GM12891 (cell line): ENCODE results near the gene CDK2.

ENCODE experiments used
- DNase-seq: peaks from one replicate; pipeline ENCODE4 v3.0.0; 2011; ENCODE audit warnings: low spot score; ENCODE audit not compliant: insufficient read length
- FAIRE-seq: peaks from 2 replicates; lab custom pipeline; 2011; peaks lifted over from hg19 to GRCh38; lab: Jason Lieb, UNC
- PAX5 ChIP-seq: IDR thresholded peaks from 2 replicates; pipeline ENCODE4 v1.6.1; 2011; ENCODE audit warnings: low read length, moderate library complexity, mild to moderate bottlenecking; ENCODE audit not compliant: insufficient read depth, severe bottlenecking
- POLR2A ChIP-seq: IDR thresholded peaks from 2 replicates; pipeline ENCODE4 v1.6.1; 2011; ENCODE audit warnings: low read depth, low read length, control low read depth
- POLR2AphosphoS5 ChIP-seq: IDR thresholded peaks from 2 replicates; pipeline ENCODE4 v1.6.1; 2011; ENCODE audit warnings: low read depth, low read length, control low read depth
- POU2F2 ChIP-seq: IDR thresholded peaks from 2 replicates; pipeline ENCODE4 v1.6.1; 2011; ENCODE audit warnings: low read depth, mild to moderate bottlenecking, control low read depth, low read length, moderate library complexity
- SPI1 ChIP-seq: IDR thresholded peaks from 2 replicates; pipeline ENCODE4 v1.6.1; 2011; ENCODE audit warnings: low read depth, low read length, control low read depth
- TAF1 ChIP-seq: IDR thresholded peaks from 2 replicates; pipeline ENCODE4 v1.6.1; 2011; ENCODE audit warnings: low read depth, low read length, control low read depth

Gene CDK2

DNA sequence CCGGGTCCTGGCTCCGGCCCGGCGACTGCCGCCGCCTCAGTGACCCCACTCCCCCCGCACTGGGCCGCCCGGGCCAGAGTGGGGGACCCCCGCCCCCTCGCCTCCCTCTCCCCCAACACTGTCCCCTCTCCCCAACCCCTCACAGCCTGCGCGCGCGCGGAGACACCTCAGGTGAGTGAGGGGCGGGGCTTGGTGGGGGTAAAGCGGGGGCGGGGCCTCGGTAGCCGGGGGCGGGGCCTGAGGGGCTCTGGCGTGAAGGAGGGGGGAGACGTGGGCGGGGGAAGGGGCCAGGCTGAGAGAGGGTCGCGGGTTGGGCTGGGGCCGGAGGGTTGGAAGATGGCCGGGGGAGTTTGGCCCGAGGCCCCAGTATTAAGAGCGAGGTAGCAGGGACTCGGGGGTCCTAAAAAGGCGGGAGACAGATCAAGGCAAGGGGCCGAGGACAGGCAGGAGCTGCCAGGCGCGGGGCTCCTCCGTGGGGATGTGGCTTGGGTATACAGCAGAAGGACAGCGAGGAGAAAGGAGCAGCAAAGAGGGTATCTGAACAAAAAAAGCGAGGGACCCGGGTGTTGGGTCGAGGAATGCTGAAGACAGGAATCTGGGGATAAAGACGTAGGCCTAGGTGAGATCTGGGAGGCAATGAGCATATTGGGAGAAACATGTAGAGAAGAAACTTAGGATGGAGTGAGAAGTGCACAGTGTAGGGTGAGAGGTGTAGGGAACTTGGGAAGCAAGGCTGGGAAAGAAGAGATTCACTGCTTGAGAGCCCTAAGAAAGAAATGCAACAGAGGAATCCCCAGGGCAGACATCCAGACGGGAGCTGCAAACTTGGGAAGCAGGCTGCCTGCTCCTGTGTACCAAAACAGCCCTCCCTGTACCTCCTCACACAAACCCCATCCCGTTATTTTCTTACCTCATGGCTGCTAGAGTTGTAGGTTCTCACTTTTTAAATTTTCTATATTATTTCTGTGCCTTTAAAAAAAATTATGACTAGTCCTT lies 41.2 kb downstream of the CDK2 start:
- no peak for TF ChIP-seq PAX5
- no peak for TF ChIP-seq POU2F2
- TF ChIP-seq POLR2A: no peak
- TF ChIP-seq TAF1: no peak
- no peak for TF ChIP-seq SPI1
- TF ChIP-seq POLR2AphosphoS5: no peak
- DNase-seq (peak; percentile 84), FAIRE-seq (no peak)

GRCh38 chr12:56010111-56010570 lies 43.5 kb downstream of the CDK2 start:
- no peak for FAIRE-seq
- TF ChIP-seq POLR2A (no peak), POLR2AphosphoS5 (no peak), POU2F2 (no peak), TAF1 (no peak), PAX5 (no peak), SPI1 (no peak)
- DNase-seq: no peak

DNA sequence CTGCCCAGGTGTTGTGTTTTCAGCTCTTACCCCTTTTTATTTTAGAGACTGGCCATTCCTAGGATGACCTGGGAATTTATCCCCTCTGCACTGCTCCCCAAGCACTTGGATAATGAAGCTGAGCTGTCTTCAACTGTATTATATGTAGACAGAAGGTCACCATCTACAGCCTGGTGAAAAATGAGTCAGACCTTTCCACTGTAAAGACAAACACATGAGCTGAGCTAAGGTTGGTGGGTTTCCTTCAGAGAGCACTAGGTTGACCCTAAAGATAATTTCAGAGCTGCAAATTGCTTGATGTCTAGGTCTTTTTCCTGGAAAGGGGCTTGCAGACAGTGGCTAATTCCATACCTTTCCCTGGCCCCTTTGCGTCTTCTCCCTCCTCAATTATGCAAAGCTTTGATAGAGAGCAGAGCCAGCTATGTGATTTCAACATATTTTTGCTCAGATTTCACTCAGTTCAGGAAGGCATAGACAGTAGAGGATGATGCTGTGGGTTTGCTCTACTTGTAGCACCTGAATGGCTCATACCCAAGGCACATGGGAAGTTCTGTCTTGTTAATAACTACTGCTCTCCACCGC lies 45.0 kb downstream of the CDK2 start:
- no peak for TF ChIP-seq POLR2A
- TF ChIP-seq POU2F2: no peak
- TF ChIP-seq SPI1: no peak
- TF ChIP-seq PAX5: no peak
- no peak for TF ChIP-seq POLR2AphosphoS5
- no peak for TF ChIP-seq TAF1
- no peak for FAIRE-seq
- DNase-seq: no peak

DNA sequence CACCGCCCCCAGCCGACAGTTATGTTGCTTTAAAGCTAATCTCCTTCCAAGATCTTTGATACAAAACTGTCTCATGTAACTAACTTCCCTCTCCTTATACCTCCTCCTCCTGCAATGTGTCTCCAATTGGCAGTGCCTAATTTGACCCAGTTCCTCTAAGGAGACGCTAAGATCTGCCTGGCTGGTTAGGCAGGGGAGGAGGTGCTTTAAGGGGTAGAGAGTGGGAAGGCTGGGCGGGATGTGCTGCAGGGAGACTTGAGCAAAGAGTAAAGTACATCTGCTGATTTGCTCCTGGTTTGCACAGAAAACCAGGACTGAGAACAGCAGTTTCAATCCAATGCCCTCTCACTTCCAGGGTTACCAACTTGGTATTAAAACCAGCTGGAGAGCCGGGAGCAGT lies 46.9 kb downstream of the CDK2 start:
- DNase-seq: no peak
- FAIRE-seq: no peak
- no peak for TF ChIP-seq POLR2AphosphoS5
- TF ChIP-seq PAX5: no peak
- no peak for TF ChIP-seq SPI1
- no peak for TF ChIP-seq POU2F2

- no peak for DNase-seq
Measured at GRCh38 chr12:56014205-56014604, 47.6 kb downstream of the CDK2 start.

DNA sequence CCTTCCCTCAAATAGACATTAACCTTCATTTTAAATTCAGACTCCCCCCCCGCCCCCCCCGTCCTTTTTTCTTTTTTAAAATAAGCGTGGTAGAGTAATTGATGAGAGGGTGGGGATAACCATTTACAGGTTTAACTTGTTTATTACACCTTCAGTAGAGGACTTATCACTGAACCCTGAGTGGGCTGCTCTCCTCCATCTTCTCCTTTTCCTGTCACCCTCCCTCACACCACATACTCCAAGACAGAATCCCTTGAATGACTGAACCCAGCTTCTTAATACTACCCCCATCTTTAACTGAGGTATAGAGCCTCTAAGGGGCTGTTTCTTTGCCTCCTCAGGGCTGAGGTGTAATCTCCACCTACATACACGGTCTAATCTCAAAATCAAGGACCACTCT lies 50.6 kb downstream of the CDK2 start:
- DNase-seq (no peak), FAIRE-seq (no peak)
- TF ChIP-seq TAF1 (no peak), PAX5 (no peak), POLR2AphosphoS5 (no peak), SPI1 (no peak), POLR2A (no peak), POU2F2 (no peak)

More at GRCh38 chr12:56014205-56014604, 47.6 kb downstream of the CDK2 start:
- no peak for FAIRE-seq
- TF ChIP-seq PAX5 (no peak), POLR2AphosphoS5 (no peak), POLR2A (no peak), TAF1 (no peak), SPI1 (no peak), POU2F2 (no peak)

DNA sequence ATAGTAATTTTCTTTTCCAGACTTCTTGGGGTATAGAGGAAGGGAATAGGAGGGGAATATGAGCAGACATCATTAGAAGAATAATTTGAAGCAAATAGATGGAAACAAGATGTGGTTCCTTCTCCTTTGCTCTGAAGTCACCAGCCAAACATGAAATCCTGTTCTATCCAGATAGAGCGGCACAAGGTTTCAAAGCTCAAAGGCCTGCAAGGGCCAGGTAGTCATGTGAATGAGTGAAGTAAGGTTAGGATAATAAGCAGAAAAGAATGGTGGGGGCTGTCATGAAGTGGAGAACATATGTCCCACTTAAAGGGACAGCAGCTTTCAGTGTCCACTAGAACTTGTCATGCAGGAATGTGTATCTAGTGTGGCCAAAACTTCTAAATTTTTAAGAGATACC lies 51.7 kb downstream of the CDK2 start:
- TF ChIP-seq TAF1: no peak
- no peak for TF ChIP-seq POU2F2
- no peak for TF ChIP-seq PAX5
- TF ChIP-seq SPI1: no peak
- TF ChIP-seq POLR2A: no peak
- no peak for TF ChIP-seq POLR2AphosphoS5
- DNase-seq (no peak), FAIRE-seq (no peak)

DNA sequence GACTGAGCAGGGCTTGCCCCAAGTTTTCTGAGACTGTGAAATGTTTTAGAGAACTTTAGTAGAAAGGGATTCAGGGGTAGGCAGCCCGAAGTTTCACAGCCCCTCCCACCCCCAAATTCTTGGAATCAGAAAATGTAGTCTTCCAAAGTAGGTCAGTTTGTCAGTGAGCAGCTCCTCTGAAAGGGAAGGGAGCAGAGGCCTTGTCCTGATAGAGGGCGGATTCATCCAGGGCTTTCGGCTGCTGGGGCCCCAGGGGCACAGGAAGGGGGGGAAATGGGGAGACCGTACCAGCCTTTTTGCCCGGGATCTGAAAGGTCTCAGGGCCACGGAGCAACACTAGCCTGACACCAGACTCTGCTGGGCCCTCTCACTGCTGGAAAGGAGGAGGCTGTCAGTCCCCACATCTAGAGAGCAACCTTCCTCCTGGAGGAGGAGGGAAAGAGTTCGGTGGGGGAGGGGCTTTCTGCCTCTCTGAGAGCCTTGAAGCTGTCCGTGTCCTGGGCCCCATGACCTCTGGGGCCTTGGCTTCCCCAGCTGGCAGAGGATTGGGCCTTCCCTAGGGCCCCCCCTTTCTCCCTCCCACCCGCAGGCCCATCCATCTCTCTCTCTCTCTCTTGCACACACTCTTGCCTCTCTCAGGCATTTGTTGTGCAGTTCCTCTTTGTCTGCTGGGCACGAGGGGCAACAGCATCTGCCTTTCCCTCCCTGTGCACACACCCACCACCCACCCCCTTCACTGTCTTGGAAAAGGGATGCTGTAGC lies 54.0 kb downstream of the CDK2 start, which contains the start of gene IKZF4:
Gene IKZF4, plus strand, starts transcription at position 621 of the 762 bp plus-strand sequence. CDS start 451 bp downstream, outside the sequence.
- FAIRE-seq (no peak), DNase-seq (no peak)
- no peak for TF ChIP-seq PAX5
- TF ChIP-seq SPI1: peak; percentile 60; the same call in 1 of the 2 replicates

DNA sequence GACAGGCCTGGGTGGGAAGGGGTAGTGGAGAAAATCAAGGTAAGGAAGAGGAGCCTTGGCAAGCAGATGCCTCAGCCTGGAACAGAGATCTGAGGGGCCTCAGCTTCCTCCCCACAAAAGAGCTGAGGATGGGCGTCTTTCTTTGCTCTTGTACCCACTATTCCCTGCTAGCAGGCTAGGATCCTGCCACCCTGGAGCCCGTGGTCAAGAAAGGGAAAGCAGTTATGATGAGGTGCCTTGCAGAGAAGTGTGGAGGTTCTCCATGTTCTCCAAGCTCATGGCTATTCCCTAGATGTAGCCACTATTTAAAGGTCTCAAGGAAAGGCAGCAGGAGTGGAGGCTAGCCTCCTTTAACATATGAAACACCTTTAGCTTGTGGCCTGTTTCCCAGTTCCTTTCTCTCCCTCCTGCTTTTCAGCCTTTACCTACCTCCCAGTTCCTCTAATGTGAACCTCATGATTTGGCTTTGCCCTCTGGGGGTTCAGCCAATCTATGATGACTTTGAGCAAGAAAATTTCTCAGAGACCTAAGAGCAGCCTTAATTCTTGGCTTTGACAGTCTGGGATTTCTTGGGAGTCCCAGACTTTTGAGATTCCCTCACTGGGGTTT lies 55.4 kb downstream of the CDK2 start:
- DNase-seq (no peak), FAIRE-seq (no peak)
- TF ChIP-seq POLR2AphosphoS5 (no peak), SPI1 (peak; percentile 75)
